GM10847 (cell line): Measurements from ENCODE around the gene MAN2B1.
A peak's percentile ranks its signal among the peaks of the same experiment; 100 is the strongest.

Source experiments
- POLR2A ChIP-seq: IDR thresholded peaks from 2 replicates; pipeline ENCODE4 v1.6.1; 2011; ENCODE audit not compliant: insufficient read length; ENCODE audit errors: extremely low read depth

MAN2B1 gene

DNA sequence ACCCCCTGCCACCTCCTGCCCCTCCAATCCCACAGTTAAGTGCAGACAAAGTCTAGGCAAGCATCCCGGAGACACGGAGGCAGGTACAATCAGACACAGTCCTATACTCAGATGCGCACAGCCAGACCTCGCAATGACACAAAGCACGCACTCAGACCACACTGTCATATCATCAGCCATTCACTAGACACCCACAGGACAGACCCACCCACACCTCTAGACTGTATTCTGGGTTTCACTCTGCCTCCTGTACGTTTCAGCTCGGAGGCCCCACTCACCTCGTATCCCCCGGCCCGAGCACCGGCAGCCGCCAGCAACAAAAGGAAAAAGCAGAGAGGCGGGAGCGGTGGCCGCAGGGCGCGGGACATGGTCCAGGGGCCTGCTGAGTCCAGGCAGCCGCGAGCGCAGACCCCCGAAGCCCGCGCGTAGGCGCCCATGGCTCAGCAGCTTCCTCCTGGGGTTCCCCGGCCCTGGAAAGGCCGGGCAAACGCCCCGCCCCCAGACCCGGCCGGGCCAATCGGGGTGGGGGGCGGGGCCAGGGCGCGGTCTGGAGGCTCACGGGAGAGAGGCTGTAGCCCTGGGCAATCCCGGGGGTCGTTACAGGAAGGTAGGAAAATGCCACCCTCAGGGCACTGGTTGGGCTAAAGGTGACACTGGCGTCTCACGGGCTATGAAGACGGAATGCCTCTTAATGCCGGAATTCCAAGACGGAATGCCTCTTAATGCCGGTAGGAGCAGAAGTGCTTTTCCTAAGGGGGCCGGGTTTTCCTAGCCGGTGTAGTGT, at the start of gene MAN2B1, which contains the start of gene WDR83:
TSS of gene MAN2B1 (minus strand) at position 478 of the 784 bp plus-strand sequence. CDS start at position 437, 41 bp downstream.
TSS of gene WDR83 (plus strand) at position 543 of the 784 bp plus-strand sequence. CDS start 2,984 bp downstream, outside the sequence.
- peak; percentile 40 for TF ChIP-seq POLR2A

DNA sequence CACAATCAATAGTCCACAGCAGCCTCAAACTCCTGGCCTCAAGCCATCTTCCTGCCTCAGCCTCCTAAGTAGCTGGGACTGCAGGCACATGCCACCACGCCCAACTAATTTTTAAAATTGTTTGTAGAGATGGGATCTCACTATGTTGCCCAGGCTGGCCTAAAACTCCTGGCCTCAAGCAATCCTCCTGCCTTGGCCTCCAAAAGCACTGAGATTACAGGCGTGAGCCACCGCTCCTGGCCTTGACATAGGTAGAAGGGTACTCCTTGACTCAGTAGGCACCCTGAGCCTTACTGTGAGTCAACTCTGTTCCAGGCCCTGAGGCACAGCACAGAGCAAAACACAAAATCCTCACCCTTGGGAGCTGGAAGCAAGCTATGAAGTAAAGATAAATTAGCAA, 49.4 kb upstream of the MAN2B1 start:
- TF ChIP-seq POLR2A = no peak

DNA sequence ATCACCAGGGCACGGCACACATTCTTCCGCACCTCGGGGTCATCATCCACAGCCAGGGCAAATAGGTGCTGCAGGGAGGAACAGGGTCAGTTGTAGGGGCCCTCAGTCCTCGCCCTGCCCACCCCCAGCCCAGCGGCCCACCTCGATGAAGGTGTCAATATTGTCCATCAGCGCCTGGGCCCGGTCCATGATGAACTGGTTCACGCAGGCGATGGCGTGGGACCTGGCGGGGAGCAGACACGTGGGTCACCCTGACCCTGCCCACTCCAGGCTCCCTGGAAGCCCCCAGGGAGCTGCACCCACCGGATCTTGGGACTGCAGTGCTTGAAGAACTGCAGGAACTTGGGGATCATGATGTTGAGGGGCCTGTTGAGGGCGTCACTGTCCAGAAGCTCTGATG, 48.6 kb upstream of the MAN2B1 start:
- no peak for TF ChIP-seq POLR2A

DNA sequence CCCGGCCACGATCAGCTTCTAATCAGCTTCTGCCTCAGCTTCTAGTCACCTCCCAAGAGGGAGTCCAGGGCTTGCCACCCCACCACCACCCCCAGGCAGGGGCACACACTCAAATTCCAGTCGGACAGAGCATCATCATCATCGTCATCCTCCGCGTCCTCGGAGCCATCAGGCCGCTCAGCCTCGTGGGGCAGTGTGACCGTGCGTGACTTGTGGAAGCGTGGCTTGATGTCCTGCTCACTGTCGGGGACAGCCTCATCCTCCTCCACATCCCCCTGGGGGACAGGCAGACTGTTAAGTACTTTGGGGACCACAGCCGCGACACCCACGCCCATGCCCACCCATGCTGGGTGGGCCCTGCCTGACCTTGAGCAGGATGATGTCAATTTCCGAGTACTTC, 44.6 kb upstream of the MAN2B1 start:
- no peak for TF ChIP-seq POLR2A

DNA sequence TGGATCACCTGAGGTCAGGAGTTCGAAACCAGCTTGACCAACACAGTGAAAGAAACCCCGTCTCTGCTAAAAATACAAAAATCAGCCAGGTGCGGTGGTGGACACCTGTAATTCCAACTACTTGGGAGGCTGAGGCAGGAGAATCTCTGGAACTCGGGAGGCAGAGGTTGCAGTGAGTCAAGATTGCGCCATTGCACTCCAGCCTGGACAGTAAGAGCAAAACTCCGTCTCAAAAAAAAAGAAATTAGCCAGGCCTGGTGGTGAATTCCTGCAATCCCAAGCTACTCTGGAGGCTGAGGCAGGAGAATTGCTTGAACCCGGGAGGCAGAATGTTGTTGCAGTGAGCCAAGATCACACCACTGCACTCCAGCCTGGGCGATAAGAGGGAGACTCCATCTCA, 42.1 kb upstream of the MAN2B1 start:
- TF ChIP-seq POLR2A = no peak

DNA sequence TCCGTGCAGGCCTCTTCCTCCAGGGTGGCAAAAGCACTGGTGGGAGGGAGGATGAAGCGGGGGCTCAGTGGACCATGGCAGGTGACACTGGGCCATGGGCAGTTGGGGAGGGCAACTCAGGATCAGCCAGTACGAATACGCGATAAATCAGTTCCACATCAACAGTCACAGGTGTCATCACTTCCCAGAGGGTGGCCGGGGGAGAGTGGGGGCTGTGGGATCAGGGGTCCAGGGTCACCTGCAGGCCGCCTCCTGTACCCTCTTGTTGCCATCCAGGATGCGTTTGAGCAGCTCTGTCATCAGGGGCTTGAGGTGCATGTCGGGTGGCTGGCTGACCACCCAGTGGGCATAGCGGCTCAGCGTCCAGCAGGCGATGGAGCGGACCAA, 39.8 kb upstream of the MAN2B1 start:
- TF ChIP-seq POLR2A = no peak

DNA sequence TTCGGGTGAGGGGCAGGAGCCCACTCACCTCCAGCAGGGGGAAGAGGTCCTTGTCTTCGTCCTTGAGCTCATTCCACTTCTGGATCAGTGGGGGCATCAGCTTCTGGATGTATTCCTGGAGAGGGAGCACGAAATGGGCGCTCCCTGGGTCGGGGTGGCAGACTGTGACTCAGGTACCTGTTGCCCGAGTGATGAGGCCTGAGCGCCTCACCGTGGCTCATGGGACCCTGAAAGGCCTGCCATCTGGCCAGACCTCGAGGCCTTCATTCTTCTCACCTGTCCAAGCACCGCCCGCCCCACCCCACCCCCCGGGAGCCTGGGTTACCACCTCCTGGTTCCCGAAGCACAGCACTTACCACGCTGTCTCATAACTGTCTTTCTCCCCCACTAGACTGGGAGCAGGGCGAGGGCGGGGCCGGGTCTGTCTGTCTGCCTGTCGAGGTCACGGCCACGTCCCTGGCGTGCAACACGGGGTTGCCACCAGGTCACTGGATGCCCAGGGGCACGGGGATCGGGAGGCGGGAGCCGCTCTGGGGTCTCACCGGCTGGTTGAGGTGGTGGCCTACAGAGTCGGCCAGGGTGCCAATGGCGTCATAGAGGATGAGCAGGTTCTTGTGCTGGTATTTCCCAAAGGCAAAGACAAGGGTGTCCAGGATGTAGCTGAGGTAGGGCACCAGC, 39.3 kb upstream of the MAN2B1 start:
- TF ChIP-seq POLR2A = no peak

DNA sequence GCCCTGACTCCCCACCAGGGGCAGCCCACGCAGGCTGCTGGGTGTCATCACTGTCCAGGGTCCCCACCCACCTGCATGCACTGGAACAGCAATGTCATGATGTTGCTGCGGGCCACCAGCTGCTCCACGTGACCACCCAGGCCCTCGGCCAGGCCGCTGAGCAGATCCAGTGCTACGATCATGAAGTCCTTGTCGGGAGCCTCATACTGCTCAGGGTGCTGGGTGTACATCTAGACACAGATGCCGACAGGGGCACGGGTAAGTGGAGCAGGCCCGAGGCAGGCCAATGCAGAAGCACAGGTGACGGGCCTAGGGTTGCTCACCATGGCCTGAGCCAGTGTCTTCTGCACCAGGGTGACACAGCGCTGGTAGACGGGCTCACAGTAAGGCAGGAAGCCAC, 38.6 kb upstream of the MAN2B1 start:
- TF ChIP-seq POLR2A = no peak

DNA sequence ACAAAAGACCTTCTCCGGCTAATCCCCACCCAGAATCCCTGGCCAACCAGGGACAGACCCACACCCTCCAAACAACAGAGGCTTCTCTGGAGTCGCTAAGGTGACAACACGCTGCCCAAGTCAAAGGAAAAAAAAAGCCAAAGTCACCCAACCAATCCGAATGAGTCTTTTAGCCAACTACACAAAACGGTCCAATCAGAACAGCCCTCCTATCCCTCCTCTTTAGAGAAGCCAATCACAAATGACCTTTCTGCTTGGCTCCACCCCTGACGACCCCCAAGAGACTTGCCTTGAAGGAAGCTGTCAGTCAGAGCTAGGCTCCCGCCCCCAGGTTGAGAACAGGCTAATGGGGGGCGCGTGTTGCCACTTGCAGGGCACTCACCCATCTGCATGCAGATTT, 36.5 kb upstream of the MAN2B1 start:
- no peak for TF ChIP-seq POLR2A

DNA sequence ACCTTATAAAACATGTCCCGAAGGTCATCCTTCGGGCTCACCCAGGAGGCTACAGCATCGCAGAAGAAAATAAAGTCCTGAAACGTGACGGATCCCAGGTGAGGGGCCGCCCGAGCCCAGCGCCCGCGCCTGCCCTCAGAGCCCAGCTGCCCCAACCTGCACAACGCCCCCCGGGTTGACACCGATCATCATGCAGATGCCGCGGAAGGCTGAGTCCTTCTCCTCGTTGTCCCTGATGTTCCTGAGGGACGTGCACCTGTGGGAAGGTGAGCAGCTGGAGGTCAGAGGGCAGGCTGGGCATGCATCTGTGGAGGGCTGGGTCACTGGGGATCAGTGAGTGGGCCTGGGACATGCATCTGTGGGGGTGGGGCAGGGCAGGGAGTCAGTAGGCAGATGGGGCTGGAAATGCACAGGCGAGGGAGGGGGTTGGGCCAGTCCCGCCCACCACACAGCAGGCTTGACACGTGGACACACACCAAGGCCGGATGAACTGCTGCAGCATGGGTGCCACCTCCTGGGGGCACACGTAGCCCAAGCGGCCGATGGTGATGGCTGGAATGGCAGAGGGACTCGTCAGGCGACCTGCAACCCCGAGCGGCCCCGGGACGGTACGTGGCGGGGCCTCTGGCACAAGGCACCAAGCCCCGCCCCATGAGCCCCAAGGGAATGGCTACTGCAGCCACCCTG, 35.2 kb upstream of the MAN2B1 start:
- no peak for TF ChIP-seq POLR2A

DNA sequence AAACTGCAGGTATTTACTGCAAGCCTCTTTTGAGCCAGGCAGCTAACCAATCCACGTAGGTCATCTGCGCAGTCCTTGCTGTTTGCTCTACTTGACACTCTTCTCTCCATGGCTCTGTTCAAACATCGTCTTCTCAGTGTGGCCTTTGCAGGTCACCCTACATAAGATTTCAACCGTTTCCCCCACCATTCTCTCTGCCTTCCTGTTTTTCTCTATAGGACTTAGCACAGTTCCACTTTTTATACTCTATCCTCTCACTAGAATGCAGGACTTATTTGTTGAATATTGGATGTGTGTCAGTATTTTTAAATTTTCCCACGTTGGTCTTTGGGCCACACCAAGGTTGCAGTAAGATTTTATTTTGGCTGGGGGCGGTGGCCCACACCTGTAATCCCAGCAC, 31.6 kb upstream of the MAN2B1 start:
- no peak for TF ChIP-seq POLR2A

DNA sequence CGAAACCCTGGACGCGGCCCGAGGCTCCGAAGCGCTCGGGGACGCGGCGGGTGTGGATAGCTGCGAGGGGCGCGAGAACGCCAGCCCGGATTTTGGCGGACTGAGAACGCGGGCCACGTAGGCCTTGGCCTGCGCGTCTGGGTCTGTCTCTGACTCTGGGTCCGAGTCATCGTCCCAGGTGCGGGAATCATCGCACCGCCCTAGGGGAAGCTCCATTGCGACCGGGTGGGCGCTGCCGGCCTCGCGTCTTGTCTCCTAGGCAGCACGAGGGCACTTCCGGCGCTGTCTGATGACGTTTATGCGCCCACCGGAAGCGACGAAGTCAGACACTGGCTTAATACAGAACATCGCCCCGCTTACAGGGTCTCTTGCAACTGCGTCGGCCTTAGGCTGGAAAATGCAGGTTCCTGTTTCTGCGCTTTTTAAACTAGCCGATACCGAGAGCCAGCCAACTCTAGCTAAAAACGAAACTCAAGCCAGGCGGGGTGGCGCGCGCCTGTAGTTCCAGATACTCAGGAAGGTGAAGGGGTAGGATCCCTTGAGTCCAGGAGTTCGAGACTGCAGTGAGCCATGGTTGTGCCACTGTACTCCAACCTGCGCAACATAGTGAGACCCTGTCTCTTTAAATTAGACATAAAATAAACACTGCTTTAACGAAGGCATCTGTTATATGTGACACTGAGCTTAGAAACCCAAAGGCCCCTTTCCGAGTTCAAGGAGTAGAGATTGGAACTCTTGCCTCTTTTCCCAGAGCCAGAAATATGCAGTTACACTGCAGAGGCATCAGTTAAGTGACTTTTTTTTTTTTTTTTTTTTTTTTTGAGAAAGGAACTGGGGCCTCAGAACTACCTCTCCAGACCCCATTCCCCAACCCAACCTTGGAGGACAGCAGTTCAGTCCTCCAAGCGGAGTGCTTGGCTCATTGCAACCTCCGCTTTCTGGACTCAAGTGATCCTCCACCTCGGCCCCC, 30.1 kb upstream of the MAN2B1 start, which contains the start of gene FBXW9:
TSS of gene FBXW9 (minus strand) at position 266 of the 970 bp plus-strand sequence. CDS start at position 216, 50 bp downstream.
- peak; percentile 53 for TF ChIP-seq POLR2A

DNA sequence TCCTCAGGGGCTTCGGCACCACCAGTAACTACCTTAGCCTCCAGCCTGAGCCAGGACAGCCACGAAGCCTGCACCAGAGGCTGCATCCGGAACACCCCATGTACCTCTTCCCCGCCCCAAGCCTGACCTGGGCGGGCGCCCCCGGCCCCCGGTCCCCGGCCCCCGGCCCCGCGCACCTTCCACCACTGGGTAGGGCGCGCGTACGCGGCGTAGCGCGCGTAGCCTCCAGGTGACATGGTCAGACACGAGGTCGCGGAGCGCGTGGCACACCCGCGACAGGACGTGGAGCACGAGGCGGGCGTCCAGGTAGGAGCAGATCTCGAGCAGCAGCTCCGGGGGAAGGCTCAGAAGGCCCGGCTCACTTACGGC, 29.4 kb upstream of the MAN2B1 start:
- TF ChIP-seq POLR2A = no peak

DNA sequence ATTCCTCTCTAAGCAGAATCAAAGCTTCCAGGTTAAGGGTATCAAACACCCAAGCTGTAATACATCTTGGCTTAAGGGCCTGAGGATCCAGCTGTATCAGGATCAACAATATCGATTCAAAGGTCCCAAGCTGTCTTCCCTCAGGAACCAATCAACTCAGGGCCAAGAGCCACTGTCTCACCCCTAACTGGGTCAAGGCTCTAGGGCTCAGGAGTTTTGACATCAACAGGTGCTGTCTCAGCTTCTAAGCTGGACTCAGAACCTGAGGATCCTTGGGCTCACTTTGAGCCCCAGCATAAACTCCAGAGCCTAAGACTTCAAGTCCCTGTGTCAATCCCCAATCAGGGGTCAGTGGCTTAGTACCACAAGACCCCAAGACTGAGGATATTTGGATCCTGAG, 29.0 kb upstream of the MAN2B1 start:
- TF ChIP-seq POLR2A = no peak

DNA sequence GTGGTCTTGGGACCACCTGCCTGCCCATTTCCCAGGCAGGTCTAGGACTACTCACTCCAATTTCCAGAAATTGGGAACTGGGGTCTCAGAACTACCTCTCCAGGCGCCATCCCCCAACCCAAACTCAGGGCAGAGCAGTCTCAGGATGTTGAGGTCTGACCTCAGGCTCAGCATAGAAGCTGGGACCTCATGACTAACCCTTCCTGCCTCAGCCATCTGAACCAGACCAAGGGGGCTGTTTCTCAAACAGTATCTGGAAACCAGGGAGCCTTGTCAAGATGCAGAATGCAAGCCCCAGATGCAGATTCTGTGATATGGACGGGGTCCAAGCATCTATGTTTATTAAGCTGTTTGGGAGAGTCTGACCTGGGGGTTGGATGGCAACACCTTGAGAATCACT, 28.6 kb upstream of the MAN2B1 start:
- no peak for TF ChIP-seq POLR2A
